Neuronal stem cell (in vitro differentiated cells): ENCODE results near the gene TMOD1.

Experiments
- DNase-seq: peaks from one replicate; pipeline ENCODE4 v3.0.0-alpha.2; 2013; ENCODE audit warnings: low spot score
- H2AFZ ChIP-seq: one replicate; pipeline ENCODE4 v1.6.1; 2013; ENCODE audit warnings: mild to moderate bottlenecking, low read length, inconsistent platforms
- H2AK5ac ChIP-seq: 2 replicates; pipeline ENCODE4 v1.6.1; 2013; ENCODE audit warnings: low read depth, mild to moderate bottlenecking, inconsistent platforms, low read length, moderate library complexity, mixed read lengths
- H2BK120ac ChIP-seq: 2 replicates; pipeline ENCODE4 v1.6.1; 2013; ENCODE audit warnings: low read depth, mild to moderate bottlenecking, inconsistent platforms, low read length, moderate library complexity, mixed read lengths
- H2BK12ac ChIP-seq: one replicate; pipeline ENCODE4 v1.6.1; 2013; ENCODE audit warnings: low read length, inconsistent platforms
- H2BK15ac ChIP-seq: 2 replicates; pipeline ENCODE4 v1.6.1; 2013; ENCODE audit warnings: mild to moderate bottlenecking, low read length, inconsistent platforms, mixed read lengths
- H2BK5ac ChIP-seq: one replicate; pipeline ENCODE4 v1.6.1; 2013; ENCODE audit warnings: inconsistent platforms, mild to moderate bottlenecking, low read length, moderate library complexity
- H3K14ac ChIP-seq: one replicate; pipeline ENCODE4 v1.6.1; 2013; ENCODE audit warnings: low read length, inconsistent platforms
- H3K18ac ChIP-seq: 2 replicates; pipeline ENCODE4 v1.6.1; 2013; ENCODE audit warnings: low read length, inconsistent platforms
- H3K23ac ChIP-seq: 2 replicates; pipeline ENCODE4 v1.6.1; 2013; ENCODE audit warnings: low read depth, mild to moderate bottlenecking, mixed read lengths, low read length, inconsistent platforms; ENCODE audit not compliant: poor library complexity
- H3K27ac ChIP-seq: replicated peaks from 3 replicates; pipeline ENCODE4 v1.5.1; 2013; ENCODE audit warnings: low read length, inconsistent platforms
- H3K27me3 ChIP-seq, 3 experiments: 2 replicates each; pipeline ENCODE4 v1.6.1; 2013; ENCODE audit warnings: low read length in 3 of 3, mild to moderate bottlenecking in 2 of 3, inconsistent platforms in 1 of 3, low read depth in 1 of 3, mixed read lengths in 1 of 3, moderate library complexity in 1 of 3; ENCODE audit not compliant: control insufficient read depth in 3 of 3, insufficient read depth in 3 of 3
- H3K36me3 ChIP-seq, 2 donors: replicated peaks in 1 of 2; 2 replicates each; pipeline ENCODE4 v1.6.1; 2013; ENCODE audit warnings: low read length in 2 of 2; ENCODE audit not compliant: control insufficient read depth in 2 of 2, insufficient read depth in 2 of 2
- H3K4ac ChIP-seq: 2 replicates; pipeline ENCODE4 v1.6.1; 2013; ENCODE audit warnings: inconsistent platforms, mild to moderate bottlenecking, low read length, moderate library complexity
- H3K4me1 ChIP-seq, 2 donors: 1 replicate in 1 of 2; 2 replicates in 1 of 2; pipeline ENCODE4 v1.6.1; 2013; ENCODE audit warnings: low read length in 2 of 2, low read depth in 1 of 2; ENCODE audit not compliant: control insufficient read depth in 2 of 2, insufficient read depth in 1 of 2
- H3K4me2 ChIP-seq: one replicate; pipeline ENCODE4 v1.6.1; 2013; ENCODE audit warnings: mild to moderate bottlenecking, low read length, inconsistent platforms; ENCODE audit not compliant: insufficient read depth, poor library complexity, severe bottlenecking
- H3K4me3 ChIP-seq, 2 donors: 2 replicates each; pipeline ENCODE4 v1.5.1; 2013; ENCODE audit warnings: low read length in 2 of 2, mild to moderate bottlenecking in 2 of 2, inconsistent platforms in 1 of 2, moderate library complexity in 1 of 2
- H3K79me1 ChIP-seq: one replicate; pipeline ENCODE4 v1.6.1; 2013; ENCODE audit warnings: low read depth, mild to moderate bottlenecking, inconsistent platforms, low read length, moderate library complexity
- H3K9ac ChIP-seq: one replicate; pipeline ENCODE4 v1.6.1; 2013; ENCODE audit warnings: mild to moderate bottlenecking, low read depth, low read length, inconsistent platforms; ENCODE audit not compliant: poor library complexity
- H3K9me3 ChIP-seq, 2 donors: replicated peaks in 1 of 2; 2 replicates each; pipeline versions ENCODE3 to v1.6.1; 2013; ENCODE audit warnings: low read length in 2 of 2, mild to moderate bottlenecking in 2 of 2, inconsistent platforms in 1 of 2, low read depth in 1 of 2, mixed read lengths in 1 of 2, moderate library complexity in 1 of 2; ENCODE audit not compliant: control insufficient read depth in 2 of 2, insufficient read depth in 1 of 2
- H4K8ac ChIP-seq: one replicate; pipeline ENCODE4 v1.6.1; 2013; ENCODE audit warnings: low read depth, mild to moderate bottlenecking, inconsistent platforms, low read length, moderate library complexity
- H4K91ac ChIP-seq: one replicate; pipeline ENCODE4 v1.6.1; 2013; ENCODE audit warnings: low read length, low read depth, mild to moderate bottlenecking, inconsistent platforms; ENCODE audit not compliant: poor library complexity
- WGBS, 2 donors: extraction: QIAGEN DNeasy Blood & Tissue Kit; methylation state at CpG; one replicate each; pipeline ENCODE4 v1.1.7; 2013; ENCODE audit warnings: missing lambda C conversion rate in 2 of 2, mixed read lengths in 1 of 2; ENCODE audit not compliant: insufficient read length in 2 of 2, insufficient replicate concordance in 1 of 2; ENCODE audit errors: extremely low coverage in 2 of 2; 5-methylcytosine and 5-hydroxymethylcytosine counted together

Gene TMOD1

DNA sequence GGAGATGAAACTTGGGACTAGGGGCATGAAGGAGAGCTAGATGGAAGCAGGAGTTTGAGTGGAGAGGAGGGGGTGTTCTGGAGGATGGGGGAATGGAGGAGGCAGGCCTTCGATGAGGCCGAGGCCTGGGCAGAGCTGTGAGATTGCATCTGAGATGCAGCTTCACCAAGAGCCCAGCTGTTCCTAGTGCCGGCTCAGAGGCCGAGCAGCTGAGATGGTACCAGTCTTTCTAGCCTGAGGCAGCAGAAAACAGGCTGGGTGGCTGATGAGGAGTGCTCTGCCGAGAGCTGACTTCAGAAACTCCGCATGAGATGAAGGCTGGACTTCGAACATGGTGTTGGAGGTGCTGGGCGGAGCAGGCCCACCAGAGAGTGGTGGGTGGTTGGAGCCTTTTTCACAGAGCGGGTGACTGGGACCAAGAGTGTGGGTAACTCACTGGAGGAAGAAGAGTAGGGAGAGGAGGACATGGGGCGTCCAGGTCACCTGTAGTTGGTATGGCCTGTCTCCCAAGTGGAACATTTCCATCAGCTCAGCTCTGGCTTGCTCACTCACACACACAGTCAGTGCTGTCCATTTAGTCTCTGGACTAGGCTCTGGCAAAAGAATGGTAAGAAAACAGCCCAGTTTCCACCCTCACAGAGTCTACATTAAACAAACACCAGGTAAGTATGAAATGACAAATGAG is 54.7 kb downstream of the TMOD1 start:
- whole genome bisulfite sequencing, 2 donors, result no CpG with 5 or more reads among the region's 10 CpGs

GRCh38 chr9:97556721-97557605 is 55.5 kb downstream of the TMOD1 start:
- no peak overlapping the region for H3K4ac ChIP-seq
- no peak overlapping the region for H3K4me3 ChIP-seq
- H2AFZ ChIP-seq, result no peak overlapping the region
- no peak overlapping the region for H3K9ac ChIP-seq
- H3K4me2 ChIP-seq, result no peak overlapping the region
- H2BK120ac ChIP-seq, result no peak overlapping the region
- no peaks in the 10 kb centered on the region for H3K36me3 ChIP-seq
- no peak overlapping the region for H2BK5ac ChIP-seq
- no peak overlapping the region for H4K91ac ChIP-seq
- no peak overlapping the region for H2BK12ac ChIP-seq
- H2BK15ac ChIP-seq, result no peak overlapping the region
- H3K4me1 ChIP-seq, result peaks cover 0 to 3% of the 10 kb centered on the region in 2 donors
- H3K79me1 ChIP-seq, result no peaks in the 10 kb centered on the region
- H4K8ac ChIP-seq, result no peak overlapping the region
- H3K18ac ChIP-seq, result no peak overlapping the region
- no peak overlapping the region for H3K23ac ChIP-seq
- no peak for DNase-seq
- peaks cover 0 to 42% (median 0%) of the 10 kb centered on the region in 3 experiments for H3K27me3 ChIP-seq
- no peak overlapping the region for H3K14ac ChIP-seq
- WGBS, 2 donors, result no CpG with 5 or more reads among the region's 15 CpGs
- no peak overlapping the region for H2AK5ac ChIP-seq
- H3K9me3 ChIP-seq, result no peaks in the 10 kb centered on the region
- H3K27ac ChIP-seq, result no peak overlapping the region

More for the DNA sequence above, 54.7 kb downstream of the TMOD1 start:
- no peak overlapping the region for H3K9ac ChIP-seq
- H3K27me3 ChIP-seq, result peaks cover 0 to 38% (median 0%) of the 10 kb centered on the region in 3 experiments
- H3K9me3 ChIP-seq, result no peaks in the 10 kb centered on the region
- H4K8ac ChIP-seq, result no peak overlapping the region
- no peak overlapping the region for H2BK120ac ChIP-seq
- H2AFZ ChIP-seq, result no peak overlapping the region
- no peak overlapping the region for H3K4me3 ChIP-seq
- no peaks in the 10 kb centered on the region for H3K36me3 ChIP-seq
- no peaks in the 10 kb centered on the region for H3K79me1 ChIP-seq
- H2AK5ac ChIP-seq, result peak overlapping the region; percentile 48
- H3K23ac ChIP-seq, result no peak overlapping the region
- no peak for DNase-seq
- H2BK15ac ChIP-seq, result no peak overlapping the region
- no peak overlapping the region for H3K14ac ChIP-seq
- no peak overlapping the region for H3K4me2 ChIP-seq
- H2BK5ac ChIP-seq, result no peak overlapping the region
- H3K18ac ChIP-seq, result peak overlapping the region; percentile 27
- H3K4ac ChIP-seq, result no peak overlapping the region
- H3K4me1 ChIP-seq, result peaks cover 0 to 3% of the 10 kb centered on the region in 2 donors
- H3K27ac ChIP-seq, result no peak overlapping the region
- no peak overlapping the region for H2BK12ac ChIP-seq
- H4K91ac ChIP-seq, result no peak overlapping the region

DNA sequence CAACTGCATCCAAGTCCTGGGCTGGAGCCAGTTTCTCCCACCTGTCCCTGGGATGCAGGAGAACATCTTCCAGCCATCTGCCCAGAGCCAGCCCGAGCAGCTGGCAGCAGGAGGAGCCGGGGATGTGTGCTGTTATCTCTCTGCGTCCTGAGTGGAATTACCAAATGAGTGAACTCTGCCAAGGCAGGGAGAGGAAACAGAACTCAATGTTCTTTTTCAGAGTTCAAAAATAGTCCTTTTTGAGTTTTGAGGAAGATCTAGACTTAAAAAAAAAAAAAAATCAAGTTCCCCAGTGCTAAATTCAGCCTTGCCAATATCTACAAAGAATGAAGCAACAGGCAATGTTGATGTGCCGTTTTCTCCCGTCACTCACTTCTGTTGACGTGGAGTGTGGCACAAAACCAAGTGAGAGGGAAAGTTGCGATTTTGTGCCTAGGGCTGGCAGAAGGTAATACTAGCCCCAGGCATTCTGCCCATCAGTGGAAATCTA is 56.2 kb downstream of the TMOD1 start:
- no peaks in the 10 kb centered on the region for H3K9me3 ChIP-seq
- no peak overlapping the region for H3K4me3 ChIP-seq
- WGBS, 2 donors, result no CpG with 5 or more reads among the region's 7 CpGs
- no peak overlapping the region for H3K18ac ChIP-seq
- H3K9ac ChIP-seq, result no peak overlapping the region
- no peak overlapping the region for H2BK15ac ChIP-seq
- H2AK5ac ChIP-seq, result no peak overlapping the region
- H4K8ac ChIP-seq, result no peak overlapping the region
- H2BK5ac ChIP-seq, result no peak overlapping the region
- no peak overlapping the region for H2BK12ac ChIP-seq
- no peak overlapping the region for H3K4ac ChIP-seq
- DNase-seq, result no peak
- no peaks in the 10 kb centered on the region for H3K36me3 ChIP-seq
- H2BK120ac ChIP-seq, result no peak overlapping the region
- peaks cover 0 to 3% of the 10 kb centered on the region in 2 donors for H3K4me1 ChIP-seq
- H3K27ac ChIP-seq, result no peak overlapping the region
- no peak overlapping the region for H3K4me2 ChIP-seq
- H3K23ac ChIP-seq, result no peak overlapping the region
- no peak overlapping the region for H4K91ac ChIP-seq
- H3K27me3 ChIP-seq, result peaks cover 0 to 41% (median 0%) of the 10 kb centered on the region in 3 experiments
- no peak overlapping the region for H2AFZ ChIP-seq
- H3K79me1 ChIP-seq, result no peaks in the 10 kb centered on the region
- H3K14ac ChIP-seq, result no peak overlapping the region

- peaks cover 0 to 5% of the 10 kb centered on the region in 2 donors for H3K4me1 ChIP-seq
- H2BK12ac ChIP-seq, result no peak overlapping the region
- no peak overlapping the region for H3K4me3 ChIP-seq
- no peak overlapping the region for H4K91ac ChIP-seq
- H3K27me3 ChIP-seq, result peaks cover 0 to 35% (median 0%) of the 10 kb centered on the region in 3 experiments
- H2BK15ac ChIP-seq, result no peak overlapping the region
- WGBS, 2 donors, result no CpG with 5 or more reads among the region's 3 CpGs
- no peaks in the 10 kb centered on the region for H3K36me3 ChIP-seq
- H3K14ac ChIP-seq, result no peak overlapping the region
- H2BK120ac ChIP-seq, result no peak overlapping the region
- H2BK5ac ChIP-seq, result no peak overlapping the region
- H3K23ac ChIP-seq, result no peak overlapping the region
- DNase-seq, result no peak
- H3K79me1 ChIP-seq, result no peaks in the 10 kb centered on the region
- no peak overlapping the region for H3K4me2 ChIP-seq
- no peak overlapping the region for H3K27ac ChIP-seq
- H4K8ac ChIP-seq, result no peak overlapping the region
- no peaks in the 10 kb centered on the region for H3K9me3 ChIP-seq
- no peak overlapping the region for H3K9ac ChIP-seq
- H3K4ac ChIP-seq, result no peak overlapping the region
- H3K18ac ChIP-seq, result no peak overlapping the region
- no peak overlapping the region for H2AFZ ChIP-seq
- H2AK5ac ChIP-seq, result no peak overlapping the region
Measured at GRCh38 chr9:97558701-97559101, 57.2 kb downstream of the TMOD1 start.
